Measurements from ENCODE around the gene PSMA7. TPM values are rescaled to one million over a fixed set of nuclear protein-coding genes. Genes with fewer than 3 reads are reported as not detected.
"Not testable (repeated sequence)": the region's sequence is repeated elsewhere in the genome, so short reads cannot be mapped to it uniquely, and the experiment has no call there.

Gene PSMA7
- total RNA-seq, 4 donors from 2014 or later, result 261 to 349 (median 304) TPM

DNA sequence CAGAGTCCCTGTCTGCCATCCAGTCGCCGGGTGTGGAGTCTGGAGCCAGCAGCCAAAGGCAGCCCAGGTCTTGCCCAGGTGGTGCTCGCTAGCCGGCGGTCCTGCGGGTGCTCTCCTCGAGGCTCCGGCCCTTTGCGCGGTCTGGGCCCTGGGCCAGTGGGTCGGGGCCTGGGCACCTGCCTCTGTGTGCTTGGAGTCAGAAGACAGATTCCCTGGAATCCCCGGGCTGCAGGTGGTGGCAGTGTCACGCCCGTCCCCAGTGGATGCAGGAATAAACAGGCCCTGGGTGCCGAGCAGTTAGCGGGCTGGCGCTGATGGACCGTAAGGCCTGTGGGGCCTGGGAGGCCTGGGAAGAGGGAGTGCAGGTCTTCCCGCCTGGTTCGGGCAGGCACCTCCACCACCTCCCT, 5.7 kb upstream of the PSMA7 start:
- Histone ChIP-seq H3K4me3 (no peak overlapping the region), H3K27ac (replicated peaks in 1 of 4) (no peak overlapping the region), H3K27me3 (no peaks in the 10 kb centered on the region), H3K36me3 (peaks cover 0 to 17% (median 6%) of the 10 kb centered on the region in 4 donors), H3K4me1 (peaks cover 33 to 65% (median 47%) of the 10 kb centered on the region in 4 donors), H3K9me3 (no peaks in the 10 kb centered on the region)
- no peak for DNase-seq (ENCODE audit: extremely low spot score)
- TF ChIP-seq, protein P1, sequence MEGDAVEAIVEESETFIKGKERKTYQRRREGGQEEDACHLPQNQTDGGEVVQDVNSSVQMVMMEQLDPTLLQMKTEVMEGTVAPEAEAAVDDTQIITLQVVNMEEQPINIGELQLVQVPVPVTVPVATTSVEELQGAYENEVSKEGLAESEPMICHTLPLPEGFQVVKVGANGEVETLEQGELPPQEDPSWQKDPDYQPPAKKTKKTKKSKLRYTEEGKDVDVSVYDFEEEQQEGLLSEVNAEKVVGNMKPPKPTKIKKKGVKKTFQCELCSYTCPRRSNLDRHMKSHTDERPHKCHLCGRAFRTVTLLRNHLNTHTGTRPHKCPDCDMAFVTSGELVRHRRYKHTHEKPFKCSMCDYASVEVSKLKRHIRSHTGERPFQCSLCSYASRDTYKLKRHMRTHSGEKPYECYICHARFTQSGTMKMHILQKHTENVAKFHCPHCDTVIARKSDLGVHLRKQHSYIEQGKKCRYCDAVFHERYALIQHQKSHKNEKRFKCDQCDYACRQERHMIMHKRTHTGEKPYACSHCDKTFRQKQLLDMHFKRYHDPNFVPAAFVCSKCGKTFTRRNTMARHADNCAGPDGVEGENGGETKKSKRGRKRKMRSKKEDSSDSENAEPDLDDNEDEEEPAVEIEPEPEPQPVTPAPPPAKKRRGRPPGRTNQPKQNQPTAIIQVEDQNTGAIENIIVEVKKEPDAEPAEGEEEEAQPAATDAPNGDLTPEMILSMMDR (IDR thresholded peaks at IDR 0.05), result no peak
- TF ChIP-seq POLR2A (IDR thresholded peaks at IDR 0.05; ENCODE audit: low read depth) (no peak), EP300 (IDR thresholded peaks at IDR 0.05) (no peak), POLR2AphosphoS5 (IDR thresholded peaks at IDR 0.05) (no peak)
- intact Hi-C loops (cut with DNase I), result no loop called here
- 85% methylated on average over 11 of the region's 20 CpGs for WGBS

DNA sequence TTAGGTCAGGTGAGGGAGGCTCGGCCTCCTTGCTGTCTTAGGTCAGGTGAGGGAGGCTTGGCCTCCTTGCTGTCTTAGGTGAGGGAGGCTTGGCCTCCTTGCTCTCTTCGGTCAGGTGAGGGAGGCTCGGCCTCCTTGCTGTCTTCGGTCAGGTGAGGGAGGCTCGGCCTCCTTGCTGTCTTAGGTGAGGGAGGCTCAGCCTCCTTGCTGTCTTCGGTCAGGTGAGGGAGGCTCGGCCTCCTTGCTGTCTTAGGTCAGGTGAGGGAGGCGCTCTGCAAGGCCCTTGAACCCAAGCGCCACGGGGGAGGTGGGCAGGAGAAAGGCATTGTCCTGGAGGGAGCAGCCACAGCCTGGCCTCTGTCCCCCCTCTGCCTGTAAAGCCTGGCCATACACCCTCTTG, 5.2 kb upstream of the PSMA7 start:
- intact Hi-C loops (cut with DNase I), result not testable (repeated sequence)
- 100% methylated on average over 2 of the region's 10 CpGs for WGBS
- H3K4me1 ChIP-seq, result peaks cover 33 to 65% (median 47%) of the 10 kb centered on the region in 4 donors

DNA sequence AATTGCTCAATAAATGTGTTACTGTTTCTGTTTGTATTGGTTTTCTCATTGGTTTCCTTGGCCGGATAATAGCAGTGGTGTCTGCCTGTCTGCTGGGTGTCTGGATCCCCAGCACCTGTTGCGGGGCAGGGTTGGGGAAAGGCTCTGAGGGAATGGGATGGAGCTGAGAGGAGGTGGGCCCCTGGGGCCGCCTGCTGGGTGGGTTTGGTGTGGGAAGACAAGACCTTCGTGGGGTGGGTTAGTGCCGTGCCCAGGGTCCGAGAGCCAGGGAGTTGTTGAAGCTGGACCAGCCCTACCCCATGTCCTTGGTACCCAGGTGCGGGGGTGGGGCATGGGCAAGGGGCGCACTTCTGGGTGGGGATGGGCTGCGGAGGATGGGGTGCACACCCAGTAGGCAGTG, 4.3 kb upstream of the PSMA7 start:
- intact Hi-C loops (cut with DNase I), result no loop called here
- 96% methylated on average over 9 of the region's 9 CpGs for WGBS

More for the DNA sequence above, 5.2 kb upstream of the PSMA7 start:
- H3K36me3 ChIP-seq, result peaks cover 0 to 14% (median 6%) of the 10 kb centered on the region in 4 donors
- not testable (repeated sequence) for H3K27me3 ChIP-seq; H3K4me3 ChIP-seq; DNase-seq (ENCODE audit: extremely low spot score); H3K27ac ChIP-seq (replicated peaks in 1 of 4); H3K9me3 ChIP-seq

DNA sequence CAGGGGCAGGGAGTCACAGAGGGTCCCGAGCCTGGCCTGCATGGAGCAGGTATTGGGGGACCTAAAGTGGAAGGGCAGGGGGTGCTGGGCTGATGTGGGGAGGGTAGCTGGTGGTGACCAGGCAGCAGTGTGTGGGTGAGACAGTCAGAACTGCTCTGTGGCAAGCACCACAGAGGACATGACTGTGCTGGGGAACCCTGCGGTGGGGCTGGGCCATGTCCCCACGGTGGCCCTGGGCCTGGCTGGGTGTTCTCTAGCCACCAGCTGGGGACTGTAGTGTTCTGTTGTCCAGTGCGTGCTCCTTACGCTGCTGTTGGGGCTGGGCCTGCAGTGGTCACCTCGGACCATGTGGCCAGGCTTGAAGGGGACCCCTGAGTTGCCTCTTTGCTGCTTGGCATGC, 3.9 kb upstream of the PSMA7 start:
- H3K4me3 ChIP-seq, result no peak overlapping the region
- intact Hi-C loops (cut with DNase I), result no loop called here
- peaks cover 0 to 2% (median under 1%) of the 10 kb centered on the region in 4 donors for H3K36me3 ChIP-seq
- H3K27ac ChIP-seq (replicated peaks in 1 of 4), result no peak overlapping the region
- TF ChIP-seq POLR2AphosphoS5 (IDR thresholded peaks at IDR 0.05) (no peak), POLR2A (IDR thresholded peaks at IDR 0.05; ENCODE audit: low read depth) (no peak)
- TF ChIP-seq, protein P1 (IDR thresholded peaks at IDR 0.05), result no peak
- H3K9me3 ChIP-seq, result no peaks in the 10 kb centered on the region
- peaks cover 34 to 66% (median 49%) of the 10 kb centered on the region in 4 donors for H3K4me1 ChIP-seq
- H3K27me3 ChIP-seq, result no peaks in the 10 kb centered on the region
- no peak for DNase-seq (ENCODE audit: extremely low spot score)
- WGBS, result 90% methylated on average over 1 of the region's 6 CpGs

More for the DNA sequence above, 4.3 kb upstream of the PSMA7 start:
- Histone ChIP-seq H3K27me3 (no peaks in the 10 kb centered on the region), H3K4me3 (no peak overlapping the region), H3K4me1 (peaks cover 33 to 65% (median 47%) of the 10 kb centered on the region in 4 donors), H3K36me3 (peaks cover 0 to 6% (median 3%) of the 10 kb centered on the region in 4 donors), H3K27ac (replicated peaks in 1 of 4) (no peak overlapping the region), H3K9me3 (no peaks in the 10 kb centered on the region)
- no peak for TF ChIP-seq POLR2A (IDR thresholded peaks at IDR 0.05; ENCODE audit: low read depth)
- no peak for TF ChIP-seq POLR2AphosphoS5 (IDR thresholded peaks at IDR 0.05)
- TF ChIP-seq EP300 (IDR thresholded peaks at IDR 0.05), result no peak
- TF ChIP-seq, protein P1 (IDR thresholded peaks at IDR 0.05), result no peak
- no peak for DNase-seq (ENCODE audit: extremely low spot score)

DNA sequence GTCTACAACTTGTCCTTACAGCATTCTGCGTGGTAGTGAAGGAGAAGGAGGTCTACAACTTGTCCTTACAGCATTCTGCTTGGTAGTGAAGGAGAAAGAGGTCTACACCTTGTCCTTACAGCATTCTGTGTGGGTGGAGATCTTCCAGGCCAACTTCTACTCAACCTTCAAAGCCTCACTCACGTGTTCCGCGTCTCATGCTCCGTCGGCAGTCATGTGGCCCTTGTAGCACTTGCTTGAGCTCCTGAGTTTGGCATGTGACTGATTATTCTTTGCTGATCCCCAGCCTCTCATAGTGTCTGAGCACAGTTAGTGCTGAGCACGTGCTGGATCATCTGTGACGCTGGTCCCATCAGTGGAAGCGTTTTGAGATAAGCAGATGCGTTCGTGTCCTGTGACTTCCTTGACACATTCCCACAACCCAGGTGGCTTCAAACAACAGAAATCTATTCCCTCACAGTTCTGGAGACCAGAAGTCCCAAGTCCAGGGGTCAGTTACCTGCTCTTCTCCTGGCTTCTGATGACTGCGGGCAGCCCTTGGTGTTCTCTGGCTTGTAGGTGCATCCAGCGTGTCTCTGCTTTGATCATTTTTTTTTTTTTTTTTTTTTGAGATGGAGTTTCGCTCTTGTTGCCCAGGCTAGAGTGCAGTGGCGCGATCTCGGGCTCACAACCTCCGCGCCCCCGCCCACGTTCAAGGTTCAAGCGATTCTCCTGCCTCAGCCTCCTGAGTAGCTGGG, 3.0 kb upstream of the PSMA7 start:
- Histone ChIP-seq H3K27me3 (no peaks in the 10 kb centered on the region), H3K4me3 (no peak overlapping the region), H3K9me3 (no peaks in the 10 kb centered on the region), H3K4me1 (peaks cover 44 to 71% (median 58%) of the 10 kb centered on the region in 4 donors), H3K27ac (replicated peaks in 1 of 4) (no peak overlapping the region), H3K36me3 (no peaks in the 10 kb centered on the region)
- 97% methylated on average over 21 of the region's 22 CpGs for WGBS
- no peak for DNase-seq (ENCODE audit: extremely low spot score)
- TF ChIP-seq POLR2A (IDR thresholded peaks at IDR 0.05; ENCODE audit: low read depth), result no peak
- TF ChIP-seq EP300 (IDR thresholded peaks at IDR 0.05), result no peak
- no peak for TF ChIP-seq POLR2AphosphoS5 (IDR thresholded peaks at IDR 0.05)
- intact Hi-C loops (cut with DNase I), result no loop called here
